Testis (tissue), 3 donors: ENCODE results near the gene CASK. TPM values are rescaled to one million over a fixed set of nuclear protein-coding genes. Genes with fewer than 3 reads are reported as not detected.

Experiments used
- DNase-seq: peaks from one replicate; pipeline ENCODE4 v3.0.0-alpha.2; 2019
- H3K27ac ChIP-seq, 2 donors: fragments of 200-600 bp; sonication (generic); one replicate each; pipeline ENCODE4 v1.5.1; 2019
- H3K27me3 ChIP-seq: fragments of 200-600 bp; sonication (generic); one replicate; pipeline ENCODE4 v1.5.1; 2019
- H3K36me3 ChIP-seq: fragments of 200-600 bp; sonication (generic); one replicate; pipeline ENCODE4 v1.5.1; 2017; ENCODE audit warnings: low read depth; ENCODE audit errors: missing control alignments
- H3K4me1 ChIP-seq: fragments of 200-600 bp; sonication (generic); one replicate; pipeline ENCODE4 v1.5.1; 2019
- H3K4me3 ChIP-seq, 2 donors: fragments of 200-600 bp; sonication (generic); one replicate each; pipeline ENCODE4 v1.5.1; 2017 to 2019
- H3K9me3 ChIP-seq: fragments of 200-600 bp; sonication (generic); one replicate; pipeline ENCODE4 v1.5.1; 2017
- CTCF ChIP-seq, 3 experiments: fragments of 450-650 bp in 2 of 3; fragments of 200-600 bp in 1 of 3; sonication (generic) in 1 of 3; IDR thresholded peaks; one replicate each; pipeline ENCODE4 v1.5.1; 2016 to 2019; ENCODE audit warnings: antibody characterized with exemption in 3 of 3, mild to moderate bottlenecking in 2 of 3, moderate library complexity in 1 of 3
- POLR2A ChIP-seq: fragments of 450-650 bp; IDR thresholded peaks from one replicate; pipeline ENCODE4 v1.6.1; 2017; ENCODE audit warnings: antibody characterized with exemption, mild to moderate bottlenecking, moderate library complexity
- WGBS, 2 donors: methylation state at CpG; one replicate each; pipeline ENCODE4 v1.1.5; 2018; 5-methylcytosine and 5-hydroxymethylcytosine counted together
- intact Hi-C: fragments of 100-400 bp; cut with DNase I; formaldehyde crosslinking; loops from one replicate; pipeline ENCODE4 v1.15.1; 2023; ENCODE audit warnings: low total_unique reads
- polyA plus RNA-seq: library from polyadenylated mRNA; stranded (reverse); fragments of 350-450 nt; fragmentation: Illumina TruSeq; extraction: RNeasy Lipid Tissue Mini Kit (QIAGEN cat#74804); gene quantifications from one replicate; pipeline ENCODE4 v1.2.3, GENCODE V29; 2014; ENCODE audit warnings: low read depth, low replicate concordance; ENCODE audit not compliant: insufficient read depth
- total RNA-seq, 2 donors: library from RNA; depleted of rRNA; stranded (reverse); fragments of >200 nt; gene quantifications; one replicate each; pipeline ENCODE4 v1.2.3, GENCODE V29; 2016

The CASK gene
- total and polyA plus RNA-seq, 3 donors from 2014 or later: 8.5 to 20.9 (median 14.5) TPM

- 86% methylated on average over 1 of the region's 1 CpG; no CpG with 5 or more reads in 1 of the 2 donors for WGBS, 2 donors
- H3K4me1 ChIP-seq: no peaks in the 10 kb centered on the region
- DNase-seq: no peak
- no peaks in the 10 kb centered on the region for H3K9me3 ChIP-seq
- TF ChIP-seq CTCF (IDR thresholded peaks at IDR 0.05): no peak
- no peaks in the 10 kb centered on the region for H3K27me3 ChIP-seq
- intact Hi-C loops: no loop called here
- no peak overlapping the region for H3K4me3 ChIP-seq
- no peaks in the 10 kb centered on the region for H3K36me3 ChIP-seq
- no peak overlapping the region for H3K27ac ChIP-seq
Observed at GRCh38 chrX:41705042-41705441, 218.3 kb downstream of the CASK start.

- DNase-seq: no peak
- Histone ChIP-seq H3K4me1 (no peaks in the 10 kb centered on the region), H3K27ac (no peak overlapping the region), H3K36me3 (no peaks in the 10 kb centered on the region), H3K4me3 (no peak overlapping the region), H3K9me3 (no peaks in the 10 kb centered on the region), H3K27me3 (no peaks in the 10 kb centered on the region)
- TF ChIP-seq POLR2A (no peak), CTCF (IDR thresholded peaks at IDR 0.05) (no peak)
- intact Hi-C loops: no loop called here
Observed at GRCh38 chrX:41703574-41704029, 219.8 kb downstream of the CASK start.

- Histone ChIP-seq H3K4me1 (no peaks in the 10 kb centered on the region), H3K9me3 (no peaks in the 10 kb centered on the region), H3K27me3 (no peaks in the 10 kb centered on the region), H3K36me3 (no peaks in the 10 kb centered on the region), H3K27ac (no peak overlapping the region), H3K4me3 (no peak overlapping the region)
- WGBS, 2 donors: 87 to 93% methylated on average over 7 of the region's 7 CpGs
- TF ChIP-seq POLR2A: no peak
- TF ChIP-seq CTCF (IDR thresholded peaks at IDR 0.05): no peak
- intact Hi-C loops: no loop called here
- DNase-seq: no peak
Observed at GRCh38 chrX:41695426-41695825, 227.9 kb downstream of the CASK start.

GRCh38 chrX:41693024-41693423 is 230.3 kb downstream of the CASK start:
- intact Hi-C loops: no loop called here
- no peaks in the 10 kb centered on the region for H3K4me1 ChIP-seq
- H3K4me3 ChIP-seq: no peak overlapping the region
- H3K9me3 ChIP-seq: no peaks in the 10 kb centered on the region
- DNase-seq: no peak
- no peak for TF ChIP-seq POLR2A
- no peak for TF ChIP-seq CTCF (IDR thresholded peaks at IDR 0.05)
- H3K27ac ChIP-seq: no peak overlapping the region
- 93 to 97% methylated on average over 1 to 3 of the region's 3 CpGs for WGBS, 2 donors
- H3K36me3 ChIP-seq: no peaks in the 10 kb centered on the region
- no peaks in the 10 kb centered on the region for H3K27me3 ChIP-seq

- no peak overlapping the region for H3K4me3 ChIP-seq
- H3K27ac ChIP-seq: no peak overlapping the region
- H3K9me3 ChIP-seq: no peaks in the 10 kb centered on the region
- WGBS, 2 donors: 56 to 75% methylated on average over 1 of the region's 1 CpG
- no peaks in the 10 kb centered on the region for H3K4me1 ChIP-seq
- H3K27me3 ChIP-seq: no peaks in the 10 kb centered on the region
- intact Hi-C loops: no loop called here
- no peak for DNase-seq
- no peak for TF ChIP-seq CTCF (IDR thresholded peaks at IDR 0.05)
- TF ChIP-seq POLR2A: no peak
- H3K36me3 ChIP-seq: no peaks in the 10 kb centered on the region
Observed at GRCh38 chrX:41692162-41692749, 231.1 kb downstream of the CASK start.
